Activated CD8-positive, alpha-beta memory T cell treated with anti-CD3 and anti-CD28 coated beads for 36 hours (primary cell): ENCODE measurements around the gene HELZ. TPM values are rescaled to one million over a fixed set of nuclear protein-coding genes. Genes with fewer than 3 reads are reported as not detected.
"Not testable (repeated sequence)": the region's sequence is repeated elsewhere in the genome, so short reads cannot be mapped to it uniquely, and the experiment has no call there.

Source experiments
- CTCF ChIA-PET: fragments of 350-600 bp; sonication (Branson Sonifier 250); formaldehyde crosslinking; loops from one replicate; lab custom pipeline; 2021; ENCODE audit warnings: antibody characterized with exemption; lab: Charles Lee
- POLR2A ChIA-PET: fragments of 350-600 bp; sonication (Branson Sonifier 250); formaldehyde crosslinking; loops from one replicate; lab custom pipeline; 2021; ENCODE audit warnings: antibody characterized with exemption; lab: Charles Lee
- total RNA-seq, 2 experiments: library from RNA; stranded (reverse); gene quantifications; one replicate each; pipeline ENCODE4 v1.2.3, GENCODE V29; 2021

Gene HELZ, protein sequence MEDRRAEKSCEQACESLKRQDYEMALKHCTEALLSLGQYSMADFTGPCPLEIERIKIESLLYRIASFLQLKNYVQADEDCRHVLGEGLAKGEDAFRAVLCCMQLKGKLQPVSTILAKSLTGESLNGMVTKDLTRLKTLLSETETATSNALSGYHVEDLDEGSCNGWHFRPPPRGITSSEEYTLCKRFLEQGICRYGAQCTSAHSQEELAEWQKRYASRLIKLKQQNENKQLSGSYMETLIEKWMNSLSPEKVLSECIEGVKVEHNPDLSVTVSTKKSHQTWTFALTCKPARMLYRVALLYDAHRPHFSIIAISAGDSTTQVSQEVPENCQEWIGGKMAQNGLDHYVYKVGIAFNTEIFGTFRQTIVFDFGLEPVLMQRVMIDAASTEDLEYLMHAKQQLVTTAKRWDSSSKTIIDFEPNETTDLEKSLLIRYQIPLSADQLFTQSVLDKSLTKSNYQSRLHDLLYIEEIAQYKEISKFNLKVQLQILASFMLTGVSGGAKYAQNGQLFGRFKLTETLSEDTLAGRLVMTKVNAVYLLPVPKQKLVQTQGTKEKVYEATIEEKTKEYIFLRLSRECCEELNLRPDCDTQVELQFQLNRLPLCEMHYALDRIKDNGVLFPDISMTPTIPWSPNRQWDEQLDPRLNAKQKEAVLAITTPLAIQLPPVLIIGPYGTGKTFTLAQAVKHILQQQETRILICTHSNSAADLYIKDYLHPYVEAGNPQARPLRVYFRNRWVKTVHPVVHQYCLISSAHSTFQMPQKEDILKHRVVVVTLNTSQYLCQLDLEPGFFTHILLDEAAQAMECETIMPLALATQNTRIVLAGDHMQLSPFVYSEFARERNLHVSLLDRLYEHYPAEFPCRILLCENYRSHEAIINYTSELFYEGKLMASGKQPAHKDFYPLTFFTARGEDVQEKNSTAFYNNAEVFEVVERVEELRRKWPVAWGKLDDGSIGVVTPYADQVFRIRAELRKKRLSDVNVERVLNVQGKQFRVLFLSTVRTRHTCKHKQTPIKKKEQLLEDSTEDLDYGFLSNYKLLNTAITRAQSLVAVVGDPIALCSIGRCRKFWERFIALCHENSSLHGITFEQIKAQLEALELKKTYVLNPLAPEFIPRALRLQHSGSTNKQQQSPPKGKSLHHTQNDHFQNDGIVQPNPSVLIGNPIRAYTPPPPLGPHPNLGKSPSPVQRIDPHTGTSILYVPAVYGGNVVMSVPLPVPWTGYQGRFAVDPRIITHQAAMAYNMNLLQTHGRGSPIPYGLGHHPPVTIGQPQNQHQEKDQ (N-terminal part only)
- total RNA-seq = 10 to 100 TPM; 57.0 to 57.6 TPM

DNA sequence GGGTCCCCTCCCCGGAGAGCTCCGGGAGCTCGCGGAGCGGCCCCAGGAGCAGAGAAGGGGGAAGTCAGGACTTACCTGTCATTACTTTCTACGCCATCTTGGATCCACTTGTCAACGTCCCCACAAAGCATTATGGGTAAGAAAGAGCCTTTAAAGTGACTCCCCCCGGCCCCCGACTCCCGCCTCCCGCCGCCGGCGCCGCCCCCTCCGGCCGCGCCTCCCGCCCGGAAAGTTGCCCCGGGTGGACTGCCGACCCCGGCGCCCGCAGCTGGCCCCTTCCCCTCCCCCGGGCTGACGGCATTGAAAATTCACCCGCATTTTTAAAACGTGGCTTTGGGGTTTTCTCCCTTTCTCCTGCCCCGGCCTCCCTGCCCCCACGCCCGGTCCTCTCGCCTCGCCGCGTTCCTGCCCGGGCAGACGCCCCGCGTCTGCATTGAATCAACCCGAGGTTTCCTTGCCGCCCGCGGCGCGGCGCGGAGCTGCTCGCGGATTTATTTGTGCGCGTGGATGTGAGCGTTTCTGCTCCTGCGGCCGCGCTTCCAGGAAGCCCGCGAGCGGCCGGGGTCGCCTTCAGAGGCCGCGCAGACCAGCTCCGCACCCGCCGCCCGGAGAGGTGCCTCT lies at the start of gene HELZ:
Gene HELZ (minus strand): TSS at position 124 of the 621 bp plus-strand sequence. CDS start 26,392 bp downstream, outside the sequence.
- POLR2A ChIA-PET = interaction anchor here (0.6 to 1.3 kb wide), 6 partner anchors 12 to 114 kb away, joined by 3 to 5 read pairs (median 4); no protein-coding TSS in a partner anchor
- CTCF ChIA-PET = interaction anchor here (1.6 kb wide), 1 partner anchor 24 kb away, joined by 3 read pairs; no protein-coding TSS in a partner anchor

DNA sequence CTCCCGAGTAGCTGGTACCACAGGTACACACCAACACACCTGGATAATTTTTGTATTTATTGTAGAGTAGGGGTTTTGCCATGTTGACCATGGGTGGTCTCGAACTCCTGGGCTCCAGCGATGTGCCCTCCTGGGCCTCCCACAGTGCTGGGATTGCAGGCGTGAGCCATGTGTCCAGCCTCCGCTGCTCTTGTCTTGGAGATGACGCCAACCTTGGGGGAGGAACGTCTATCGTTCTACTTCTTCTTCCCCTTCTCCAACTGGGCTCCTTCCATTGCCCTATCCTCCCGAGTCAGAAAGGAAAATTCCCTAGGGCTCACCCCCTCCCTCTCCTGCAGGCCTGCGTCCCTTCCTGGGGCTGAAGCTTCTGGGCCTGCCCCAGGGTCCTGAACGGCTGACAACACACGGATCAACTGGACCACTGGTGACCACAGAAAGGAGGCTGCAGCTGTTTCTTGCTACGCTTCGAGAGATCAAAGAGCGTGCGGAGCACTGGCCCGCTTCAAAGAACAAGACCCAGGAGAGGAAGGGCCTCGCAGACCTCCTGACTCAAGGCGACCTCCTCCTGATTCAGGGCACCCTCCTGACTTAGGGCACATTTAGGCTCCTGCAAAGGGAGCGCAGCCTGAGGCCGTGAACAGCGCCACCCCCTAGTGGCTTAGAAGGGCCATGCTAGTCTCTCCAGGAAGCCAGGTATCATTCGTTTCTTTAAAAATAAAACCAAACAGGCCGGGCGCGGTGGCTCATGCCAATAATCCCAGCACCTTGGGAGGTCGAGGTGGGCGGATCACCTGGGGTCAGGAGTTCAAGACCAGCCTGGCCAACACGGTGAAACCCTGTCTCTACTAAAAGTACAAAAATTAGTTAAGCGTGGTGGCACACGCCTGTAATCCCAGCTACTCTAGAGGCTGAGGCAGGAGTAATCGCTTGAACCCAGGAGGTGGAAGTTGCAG lies 48.5 kb upstream of the HELZ start:
- CTCF ChIA-PET = interaction anchor here (0.6 to 1.5 kb wide), 4 partner anchors 72 to 780 kb away, joined by 3 to 6 read pairs (median 3); no protein-coding TSS in a partner anchor
- POLR2A ChIA-PET = no interaction called here

DNA sequence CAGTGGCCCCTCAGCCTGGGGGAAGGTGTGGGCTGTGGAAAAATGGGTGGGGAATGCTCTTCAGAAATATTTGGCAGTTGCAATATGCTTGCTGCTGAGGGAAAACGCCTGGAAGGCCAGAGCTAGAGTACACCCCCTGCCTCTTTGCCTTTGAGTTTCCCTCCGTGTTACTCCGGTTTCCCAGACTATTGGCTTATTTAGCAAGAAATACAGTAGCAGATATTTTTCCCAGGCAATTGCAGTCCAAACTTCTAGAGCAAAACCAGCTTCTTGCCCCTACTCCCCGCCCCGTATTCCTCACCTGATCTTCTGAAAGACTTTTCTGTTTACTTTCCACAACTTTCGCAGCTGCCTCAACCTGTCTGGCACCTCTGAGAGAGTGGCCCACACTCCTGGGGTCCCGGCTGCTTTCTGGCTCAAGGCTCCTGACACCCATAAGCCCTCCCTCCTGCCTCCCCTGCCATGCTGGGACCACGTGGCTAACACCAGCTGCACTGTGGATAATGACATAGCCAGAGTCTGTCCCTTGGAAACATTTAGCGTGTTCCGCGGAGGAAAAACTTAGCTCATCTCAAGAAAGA lies 45.8 kb upstream of the HELZ start:
- ChIA-PET CTCF (interaction anchor here (0.6 kb wide), 1 partner anchor 41 kb away, joined by 3 read pairs; no protein-coding TSS in a partner anchor), POLR2A (no interaction called here)

DNA sequence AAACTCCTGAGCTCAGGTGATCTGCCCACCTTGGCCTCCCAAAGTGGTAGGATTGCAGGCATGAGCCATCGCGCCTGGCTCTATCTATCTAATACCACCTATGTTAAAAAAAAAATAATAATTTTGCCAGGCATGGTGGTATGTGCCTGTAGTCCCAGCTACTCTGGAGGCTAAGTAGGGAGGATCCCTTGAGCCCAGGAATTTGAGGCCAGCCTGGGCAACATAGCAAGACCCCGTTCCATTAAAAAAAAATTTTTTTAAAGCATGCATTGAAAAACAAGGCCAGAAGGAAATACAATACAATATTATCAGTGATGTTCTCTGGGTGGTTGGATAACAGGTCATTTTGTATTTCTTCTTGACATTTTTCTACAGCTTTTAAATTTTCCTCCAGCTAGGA lies 45.2 kb upstream of the HELZ start:
- POLR2A ChIA-PET = no interaction called here
- CTCF ChIA-PET = no interaction called here

DNA sequence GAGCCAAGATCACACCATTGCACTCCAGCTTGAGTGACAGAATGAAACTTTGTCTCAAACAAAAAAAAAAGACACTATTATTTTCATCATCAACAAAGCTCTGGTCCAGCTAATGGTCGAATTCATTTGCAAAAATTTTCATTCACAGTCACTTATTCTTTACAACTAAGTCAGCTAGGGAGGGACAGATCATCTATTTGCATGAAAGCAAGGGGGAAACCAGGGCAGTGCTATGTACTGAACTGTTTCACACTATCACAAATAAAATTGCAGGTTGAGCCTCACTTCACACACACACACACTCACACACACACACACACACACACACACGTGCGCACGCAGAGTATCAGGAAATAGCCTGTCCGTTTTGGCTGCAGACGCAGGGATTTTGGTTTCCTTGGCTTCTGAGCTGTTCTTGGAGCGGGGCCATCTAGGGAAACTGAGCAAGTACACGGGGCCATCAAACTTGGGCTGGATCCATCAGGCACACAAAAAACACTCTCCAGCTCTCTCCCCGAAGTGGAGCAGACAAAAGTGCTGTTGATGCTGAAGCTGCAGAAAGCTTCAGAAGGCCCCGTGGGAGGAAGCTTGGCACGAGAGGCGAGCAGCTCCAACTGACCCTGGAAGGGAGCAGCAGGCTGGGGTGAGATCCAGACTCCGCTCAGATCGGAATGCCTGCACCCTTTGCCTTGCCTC lies 44.3 kb upstream of the HELZ start:
- ChIA-PET CTCF (interaction anchor here (0.6 to 0.7 kb wide), 2 partner anchors 35 to 92 kb away, joined by 3 to 5 read pairs; no protein-coding TSS in a partner anchor), POLR2A (interaction anchor here (0.5 to 0.8 kb wide), 4 partner anchors 11 to 158 kb away, joined by 3 to 12 read pairs (median 4); no protein-coding TSS in a partner anchor)

DNA sequence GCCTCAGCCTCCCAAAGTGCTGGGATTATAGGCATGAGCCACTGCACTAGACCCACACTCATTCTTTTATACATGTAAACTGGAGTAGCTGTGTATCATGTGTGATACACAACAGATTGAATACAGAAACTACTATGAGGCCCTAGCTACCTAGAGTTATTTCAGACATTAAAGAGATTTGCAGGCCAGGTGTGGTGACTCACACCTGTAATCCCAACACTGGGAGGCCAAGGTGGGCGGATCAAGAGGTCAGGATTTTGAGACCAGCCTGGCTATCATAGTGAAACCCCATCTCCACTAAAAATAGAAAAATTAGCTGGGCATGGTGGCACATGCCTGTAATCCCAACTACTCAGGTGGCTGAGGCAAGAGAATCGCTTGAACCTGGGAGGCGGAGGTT lies 41.8 kb upstream of the HELZ start:
- POLR2A ChIA-PET, CTCF ChIA-PET: not testable (repeated sequence)

DNA sequence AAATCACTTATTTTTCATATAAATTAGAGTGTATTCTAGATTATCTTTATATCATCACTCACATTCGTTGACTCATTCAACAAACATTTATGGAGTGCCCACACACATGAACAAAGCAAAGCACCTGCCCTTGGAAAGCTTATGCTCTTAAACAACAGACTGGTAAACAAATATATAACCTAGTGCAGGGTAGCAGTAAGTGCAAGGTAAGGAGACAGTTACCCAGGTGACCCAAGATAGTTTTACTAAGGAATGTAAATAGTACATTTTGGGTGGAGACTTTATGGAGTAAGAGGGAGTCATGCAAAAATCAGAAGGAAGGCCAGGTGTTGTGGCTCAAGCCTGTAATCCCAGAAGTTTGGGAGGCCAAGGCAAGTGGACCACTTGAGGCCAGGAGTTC lies 40.4 kb upstream of the HELZ start:
- CTCF ChIA-PET = interaction anchor here (0.6 kb wide), 1 partner anchor 455 kb away, joined by 3 read pairs; no protein-coding TSS in a partner anchor
- POLR2A ChIA-PET = no interaction called here

DNA sequence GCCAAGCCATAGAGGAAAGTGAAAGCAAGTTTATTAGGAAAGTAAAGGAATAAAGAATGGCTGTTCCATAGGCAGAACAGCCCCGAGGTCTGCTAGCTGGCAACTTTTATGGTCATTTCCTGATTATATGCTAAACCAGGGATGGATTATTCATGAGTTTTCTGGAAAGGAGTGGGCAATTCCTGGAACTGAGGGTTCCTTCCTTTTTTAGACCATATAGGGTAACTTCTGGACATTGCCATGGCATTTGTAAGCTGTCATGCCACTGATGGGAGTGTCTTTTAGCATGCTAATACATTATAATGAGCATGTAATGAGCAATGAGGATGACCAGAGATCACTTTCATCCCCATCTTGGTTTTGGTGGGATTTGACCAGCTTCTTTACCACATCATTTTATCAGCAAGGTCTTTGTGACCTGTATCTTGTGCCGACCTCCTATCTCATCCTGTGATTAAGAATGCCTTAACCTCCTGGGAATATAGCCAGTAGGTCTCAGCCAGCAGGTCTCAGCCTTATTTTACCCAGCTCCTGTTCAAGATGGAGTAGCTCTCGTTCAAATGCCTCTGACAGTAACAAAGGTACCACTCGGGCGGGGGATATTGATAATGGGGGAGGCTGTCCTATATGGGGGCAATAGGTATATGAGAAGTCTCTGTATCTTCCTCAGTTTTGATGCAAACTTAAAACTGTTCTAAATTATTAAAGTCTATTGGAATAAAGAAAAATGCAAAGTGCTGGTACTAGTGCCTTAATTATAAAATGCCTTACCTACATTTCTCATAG lies 38.9 kb upstream of the HELZ start:
- CTCF ChIA-PET = interaction anchor here (0.7 kb wide), 1 partner anchor 11 kb away, joined by 3 read pairs; no protein-coding TSS in a partner anchor
- POLR2A ChIA-PET = no interaction called here

DNA sequence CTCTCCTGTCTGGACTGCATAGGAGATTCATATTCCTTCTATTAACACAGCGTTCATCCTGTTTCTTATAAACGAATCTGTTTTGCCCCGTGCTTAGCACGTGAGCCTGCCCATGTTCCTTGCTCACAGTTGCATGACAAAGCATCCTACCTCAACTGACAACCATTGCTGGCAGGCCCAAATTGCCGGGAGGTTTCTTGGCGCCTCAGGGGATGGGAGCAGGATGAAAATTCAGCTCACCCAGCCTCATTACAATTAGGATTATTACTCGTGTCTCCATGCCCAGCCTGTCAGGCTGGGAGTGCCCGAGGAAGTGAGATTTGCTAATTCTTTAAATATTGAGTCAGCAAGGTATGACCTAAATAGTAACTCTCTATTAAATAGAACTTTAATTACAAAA lies 36.7 kb upstream of the HELZ start:
- ChIA-PET POLR2A (no interaction called here), CTCF (no interaction called here)

DNA sequence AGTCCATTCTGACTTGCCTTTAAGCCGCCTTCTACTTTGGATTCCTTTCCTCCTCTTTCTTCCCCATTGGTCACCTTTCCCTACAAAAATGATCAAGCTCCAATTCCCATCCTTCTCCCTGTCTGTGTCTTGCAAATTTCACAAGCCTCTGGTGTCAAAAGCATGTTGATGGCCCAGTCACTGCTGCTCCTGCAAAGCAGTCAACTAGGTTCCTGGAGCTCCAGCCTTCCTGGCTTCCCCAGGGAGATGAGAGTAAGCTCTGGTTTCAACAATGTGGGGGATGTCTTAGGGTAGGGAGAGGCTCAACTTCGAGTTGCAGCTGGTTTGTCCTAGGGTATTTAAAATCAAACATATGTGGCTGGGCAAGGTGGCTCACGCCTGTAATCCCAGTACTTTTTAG lies 36.1 kb upstream of the HELZ start:
- ChIA-PET CTCF (no interaction called here), POLR2A (no interaction called here)

DNA sequence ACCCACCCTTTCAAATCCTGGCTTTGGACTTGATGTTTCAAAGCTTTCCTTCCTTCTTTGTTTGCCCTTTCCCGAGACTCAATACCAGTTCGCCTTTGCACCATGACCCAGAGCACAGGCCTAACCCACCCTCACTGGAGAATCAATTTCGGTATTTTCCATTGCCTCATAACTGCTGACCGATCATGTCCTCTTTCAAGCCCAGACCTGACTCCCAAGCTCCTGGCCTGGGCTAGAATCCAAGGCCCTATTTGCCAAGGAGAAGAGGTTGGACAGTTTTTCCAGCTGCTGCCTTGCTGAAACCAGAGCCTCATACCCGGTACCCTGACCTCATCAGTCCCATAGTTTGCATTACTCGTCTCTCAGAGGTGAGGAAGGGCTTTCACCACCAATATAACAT lies 35.3 kb upstream of the HELZ start:
- ChIA-PET CTCF (no interaction called here), POLR2A (no interaction called here)

DNA sequence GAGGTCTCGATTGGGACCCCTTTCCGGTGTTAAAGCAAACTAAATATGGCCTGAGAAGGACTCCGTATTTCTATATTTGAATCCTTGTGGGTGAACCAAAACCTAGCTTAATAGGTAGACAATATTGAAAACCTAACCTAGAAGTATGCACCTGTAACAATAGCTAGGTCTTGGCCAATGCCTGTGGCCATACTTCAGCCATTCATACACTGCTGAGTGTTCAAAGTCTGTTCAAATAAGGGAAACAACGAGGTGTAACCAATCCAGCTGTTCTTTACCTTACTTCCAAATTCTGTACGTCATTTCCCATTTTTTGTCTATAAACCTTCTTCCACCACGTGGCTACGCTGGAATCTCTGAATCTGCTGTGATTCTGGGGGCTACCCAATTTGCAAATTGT lies 34.1 kb upstream of the HELZ start:
- POLR2A ChIA-PET = no interaction called here
- CTCF ChIA-PET = no interaction called here

DNA sequence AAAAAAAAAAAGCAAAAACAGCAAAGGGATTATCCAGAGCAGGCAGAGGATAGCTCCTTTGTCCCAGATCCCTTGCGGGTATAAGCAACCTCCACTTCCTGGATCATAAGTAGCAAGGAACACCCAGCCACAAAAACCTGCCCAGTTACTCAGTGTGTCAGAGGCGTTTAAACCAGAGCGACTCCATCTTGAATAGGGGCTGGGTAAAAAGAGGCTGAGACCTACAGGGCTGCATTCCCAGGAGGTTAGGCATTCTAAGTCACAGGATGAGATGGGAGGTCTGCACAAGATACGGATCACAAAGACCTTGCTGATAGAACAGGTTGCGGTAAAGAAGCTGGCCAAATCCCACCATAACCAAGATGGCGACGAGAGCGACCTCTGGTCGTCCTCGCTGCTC lies 33.4 kb upstream of the HELZ start:
- POLR2A ChIA-PET = interaction anchor here (0.6 kb wide), 1 partner anchor 11 kb away, joined by 3 read pairs; no protein-coding TSS in a partner anchor

DNA sequence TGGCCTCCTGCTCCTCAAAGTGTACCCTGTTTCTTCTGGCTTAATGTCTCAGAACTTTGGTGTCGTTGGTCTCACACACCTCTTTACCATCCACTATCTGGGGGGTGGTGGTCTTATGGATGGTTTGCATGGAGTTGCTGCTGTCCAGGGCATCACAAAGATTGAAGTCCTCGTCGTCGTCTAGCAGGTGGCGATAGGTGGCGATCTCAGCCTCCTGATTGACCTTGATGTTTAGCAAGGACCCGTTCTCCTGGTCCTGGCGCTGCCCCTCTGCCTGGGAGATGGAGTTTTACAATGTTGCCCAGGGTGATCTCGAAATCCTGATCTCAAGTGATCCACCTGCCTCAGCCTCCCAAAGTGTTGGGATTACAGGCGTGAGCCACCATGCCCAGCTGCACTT lies 31.1 kb upstream of the HELZ start:
- POLR2A ChIA-PET = no interaction called here
- CTCF ChIA-PET = interaction anchor here (0.6 kb wide), 1 partner anchor 63 kb away, joined by 3 read pairs; no protein-coding TSS in a partner anchor

More for the DNA sequence above, 33.4 kb upstream of the HELZ start:
- CTCF ChIA-PET = no interaction called here

DNA sequence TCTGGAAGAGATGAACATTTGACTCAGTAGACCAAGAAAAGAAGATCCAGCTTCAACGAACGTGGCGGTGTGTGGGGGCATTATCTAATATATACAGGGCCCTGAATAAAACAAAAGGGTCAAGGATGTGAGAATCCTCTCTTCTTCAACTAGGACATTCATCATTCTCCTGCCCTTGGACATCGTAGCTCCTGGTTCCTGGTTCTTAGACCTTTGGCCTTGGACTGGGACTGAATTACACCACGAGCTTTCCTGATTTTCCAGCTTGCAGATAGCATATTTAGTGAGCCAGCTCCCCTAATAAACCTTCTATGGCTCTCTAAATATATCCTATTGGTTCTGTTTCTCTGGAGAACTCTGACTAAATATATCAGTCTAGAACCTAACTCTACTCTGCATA lies 29.5 kb upstream of the HELZ start:
- ChIA-PET POLR2A (no interaction called here), CTCF (interaction anchor here (0.6 to 1.1 kb wide), 2 partner anchors 27 to 766 kb away, joined by 3 read pairs; no protein-coding TSS in a partner anchor)
